DOHH2 (cell line): ENCODE results near the gene LSAMP.

ENCODE experiments used
- H3F3A ChIP-seq: fragments of 200-600 bp; sonication (generic), shearing (Covaris generic); 2 replicates; pipeline ENCODE4 v1.6.0; 2016; ENCODE audit warnings: antibody characterized with exemption, mild to moderate bottlenecking; ENCODE audit not compliant: control insufficient read depth, insufficient read depth
- H3K27ac ChIP-seq: fragments of 200-600 bp; sonication (generic); 2 replicates; pipeline ENCODE4 v1.5.1; 2014; ENCODE audit warnings: low read depth, mild to moderate bottlenecking, low read length, moderate library complexity
- H3K27me3 ChIP-seq: fragments of 200-600 bp; sonication (generic); 2 replicates; pipeline ENCODE4 v1.6.1; 2014; ENCODE audit warnings: mild to moderate bottlenecking, low read length, mixed read lengths; ENCODE audit not compliant: control insufficient read depth
- H3K36me3 ChIP-seq: fragments of 200-600 bp; sonication (generic); 2 replicates; pipeline ENCODE4 v1.6.1; 2014; ENCODE audit warnings: mild to moderate bottlenecking, low read length, moderate library complexity, mixed read lengths; ENCODE audit not compliant: control insufficient read depth
- H3K4me1 ChIP-seq: fragments of 200-600 bp; sonication (generic); 2 replicates; pipeline ENCODE4 v1.6.1; 2014; ENCODE audit warnings: mild to moderate bottlenecking, low read length, mixed read lengths; ENCODE audit not compliant: control insufficient read depth
- H3K4me2 ChIP-seq: fragments of 200-600 bp; sonication (generic); 2 replicates; pipeline ENCODE4 v1.6.0; 2014; ENCODE audit warnings: mild to moderate bottlenecking, low read length, moderate library complexity
- H3K4me3 ChIP-seq: fragments of 200-600 bp; sonication (generic); 2 replicates; pipeline ENCODE4 v1.5.1; 2014; ENCODE audit warnings: mild to moderate bottlenecking, low read length, mixed read lengths
- H3K79me2 ChIP-seq: fragments of 200-600 bp; sonication (generic); 2 replicates; pipeline ENCODE4 v1.6.1; 2014; ENCODE audit warnings: mild to moderate bottlenecking, low read length, mixed read lengths; ENCODE audit not compliant: control insufficient read depth
- H3K9me2 ChIP-seq: fragments of 200-600 bp; sonication (generic); replicated peaks from 2 replicates; pipeline ENCODE4 v1.6.1; 2014; ENCODE audit warnings: mild to moderate bottlenecking, low read length, mixed read lengths; ENCODE audit not compliant: control insufficient read depth
- H3K9me3 ChIP-seq: fragments of 200-600 bp; sonication (generic); 2 replicates; pipeline ENCODE4 v1.6.1; 2014; ENCODE audit warnings: antibody characterized with exemption, low read length, mixed read lengths; ENCODE audit not compliant: control insufficient read depth, insufficient read depth
- H4K20me1 ChIP-seq: fragments of 200-600 bp; sonication (generic); 2 replicates; pipeline ENCODE4 v1.6.0; 2014; ENCODE audit warnings: low read depth, mild to moderate bottlenecking, antibody characterized with exemption, low read length, moderate library complexity; ENCODE audit not compliant: control insufficient read depth, insufficient read depth
- CTCF ChIP-seq: fragments of 200-600 bp; sonication (generic); IDR thresholded peaks from one replicate; pipeline ENCODE4 v1.5.1; 2014; ENCODE audit warnings: antibody characterized with exemption, mild to moderate bottlenecking, low read depth, low read length; ENCODE audit not compliant: poor library complexity, severe bottlenecking
- EZH2phosphoT487 ChIP-seq: fragments of 200-600 bp; sonication (generic); IDR thresholded peaks from 2 replicates; pipeline ENCODE4 v1.6.1; 2017; ENCODE audit warnings: borderline replicate concordance, mild to moderate bottlenecking, antibody characterized with exemption, low read length, moderate library complexity, mixed read lengths

Gene LSAMP

GRCh38 chr3:115937054-115937453 lies 508.2 kb downstream of the LSAMP start:
- no peak overlapping the region for H3K4me2 ChIP-seq
- H3K27ac ChIP-seq = no peak overlapping the region
- H3K4me1 ChIP-seq = no peaks in the 10 kb centered on the region
- H3K36me3 ChIP-seq = no peaks in the 10 kb centered on the region
- no peaks in the 10 kb centered on the region for H3K9me2 ChIP-seq
- H3K9me3 ChIP-seq = no peaks in the 10 kb centered on the region
- TF ChIP-seq CTCF (no peak), EZH2phosphoT487 (no peak)
- no peak overlapping the region for H3K4me3 ChIP-seq
- H3F3A ChIP-seq = no peaks in the 10 kb centered on the region
- no peaks in the 10 kb centered on the region for H3K27me3 ChIP-seq
- H4K20me1 ChIP-seq = no peaks in the 10 kb centered on the region
- H3K79me2 ChIP-seq = no peaks in the 10 kb centered on the region

GRCh38 chr3:115932807-115933206 lies 512.5 kb downstream of the LSAMP start:
- H3K9me2 ChIP-seq = no peaks in the 10 kb centered on the region
- no peaks in the 10 kb centered on the region for H3K36me3 ChIP-seq
- H3K9me3 ChIP-seq = no peaks in the 10 kb centered on the region
- H3F3A ChIP-seq = no peaks in the 10 kb centered on the region
- no peak overlapping the region for H3K27ac ChIP-seq
- no peaks in the 10 kb centered on the region for H4K20me1 ChIP-seq
- no peaks in the 10 kb centered on the region for H3K79me2 ChIP-seq
- H3K4me2 ChIP-seq = no peak overlapping the region
- H3K4me1 ChIP-seq = no peaks in the 10 kb centered on the region
- TF ChIP-seq CTCF (no peak), EZH2phosphoT487 (no peak)
- no peak overlapping the region for H3K4me3 ChIP-seq
- no peaks in the 10 kb centered on the region for H3K27me3 ChIP-seq

GRCh38 chr3:115931581-115931980 lies 513.7 kb downstream of the LSAMP start:
- Histone ChIP-seq H3K27ac (no peak overlapping the region), H3K4me1 (no peaks in the 10 kb centered on the region), H3K36me3 (no peaks in the 10 kb centered on the region), H3K9me3 (no peaks in the 10 kb centered on the region), H4K20me1 (no peaks in the 10 kb centered on the region), H3K4me3 (no peak overlapping the region), H3F3A (no peaks in the 10 kb centered on the region), H3K9me2 (no peaks in the 10 kb centered on the region), H3K79me2 (no peaks in the 10 kb centered on the region), H3K4me2 (no peak overlapping the region), H3K27me3 (no peaks in the 10 kb centered on the region)
- no peak for TF ChIP-seq EZH2phosphoT487
- no peak for TF ChIP-seq CTCF

- no peaks in the 10 kb centered on the region for H3F3A ChIP-seq
- no peak overlapping the region for H3K4me3 ChIP-seq
- H4K20me1 ChIP-seq = no peaks in the 10 kb centered on the region
- H3K27me3 ChIP-seq = no peaks in the 10 kb centered on the region
- H3K4me2 ChIP-seq = no peak overlapping the region
- no peaks in the 10 kb centered on the region for H3K36me3 ChIP-seq
- H3K79me2 ChIP-seq = no peaks in the 10 kb centered on the region
- no peak overlapping the region for H3K27ac ChIP-seq
- H3K9me2 ChIP-seq = no peaks in the 10 kb centered on the region
- no peaks in the 10 kb centered on the region for H3K4me1 ChIP-seq
- TF ChIP-seq CTCF = no peak
- no peak for TF ChIP-seq EZH2phosphoT487
- no peaks in the 10 kb centered on the region for H3K9me3 ChIP-seq
These were observed 514.4 kb downstream of the LSAMP start for GRCh38 chr3:115930922-115931321.
